ENCODE results near the gene MEDAG.
A peak's percentile ranks its signal among the peaks of the same experiment; 100 is the strongest.

The MEDAG gene

DNA sequence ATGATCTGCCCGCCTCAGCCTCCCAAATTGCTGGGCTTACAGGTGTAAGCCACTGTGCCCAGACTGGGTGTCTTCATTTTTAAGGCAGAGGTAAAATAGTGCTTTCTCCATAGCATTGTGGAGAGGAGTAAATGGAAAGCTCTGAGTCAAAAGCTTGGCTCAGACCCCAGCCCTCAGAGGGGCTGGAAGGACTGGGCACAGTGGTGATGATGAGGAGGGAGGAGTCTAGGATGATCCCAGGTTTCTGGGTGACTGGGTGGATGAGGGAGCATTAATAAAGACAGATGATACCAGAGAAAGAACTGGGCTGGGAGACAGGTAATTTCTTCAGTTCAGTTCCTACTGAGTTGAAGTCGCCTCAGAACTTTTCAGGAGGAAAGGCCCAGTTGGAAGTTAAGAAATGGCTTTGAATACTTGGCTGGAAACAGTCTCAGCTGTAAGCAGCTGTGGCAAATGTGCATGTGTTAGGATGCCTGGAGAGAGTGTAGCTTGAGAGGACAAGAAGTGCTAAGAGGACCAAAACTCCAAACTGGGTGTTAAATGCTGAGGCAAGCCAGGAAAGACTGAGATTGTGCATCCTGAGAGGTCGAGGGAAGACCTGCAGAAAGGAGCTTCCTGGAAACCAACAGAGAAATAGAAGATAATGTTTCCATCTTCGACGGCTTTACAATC lies 37.1 kb upstream of the MEDAG start:
- no peaks in the 10 kb centered on the region for H3K9me3 ChIP-seq (ENCODE audit: control insufficient read depth, insufficient read depth, low read length)
- H3K9ac ChIP-seq (ENCODE audit: low read depth, low read length), result no peak overlapping the region
- H3K36me3 ChIP-seq (ENCODE audit: insufficient read depth, low read length), result no peaks in the 10 kb centered on the region
- peaks cover 57% of the 10 kb centered on the region for H3K4me1 ChIP-seq (ENCODE audit: insufficient read depth, low read length)

DNA sequence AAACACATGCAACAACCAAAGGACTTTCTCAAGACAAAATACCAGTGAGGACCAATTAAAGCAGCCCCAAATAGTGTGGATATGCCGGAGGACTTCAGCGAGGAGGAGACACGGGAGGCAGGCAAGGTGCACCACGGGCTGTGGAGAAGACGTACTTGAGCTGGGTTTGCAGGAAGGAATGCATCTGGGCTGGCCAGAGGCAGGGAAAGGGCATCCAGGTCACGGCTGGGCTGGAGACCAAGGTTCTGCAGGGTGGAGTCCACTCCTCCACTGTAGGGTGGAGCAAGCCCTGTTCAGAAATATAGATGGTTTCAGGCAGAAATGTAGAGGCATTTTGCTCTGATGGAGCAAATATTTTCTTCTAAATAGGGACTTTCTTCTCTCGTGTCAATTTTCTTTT lies 36.6 kb upstream of the MEDAG start:
- H3K9ac ChIP-seq (ENCODE audit: low read depth, low read length), result no peak overlapping the region; the same call in 1 of the 2 replicates
- H3K4me1 ChIP-seq (ENCODE audit: insufficient read depth, low read length), result peaks cover 57% of the 10 kb centered on the region
- H3K9me3 ChIP-seq (ENCODE audit: control insufficient read depth, insufficient read depth, low read length), result no peaks in the 10 kb centered on the region
- H3K36me3 ChIP-seq (ENCODE audit: insufficient read depth, low read length), result no peaks in the 10 kb centered on the region

DNA sequence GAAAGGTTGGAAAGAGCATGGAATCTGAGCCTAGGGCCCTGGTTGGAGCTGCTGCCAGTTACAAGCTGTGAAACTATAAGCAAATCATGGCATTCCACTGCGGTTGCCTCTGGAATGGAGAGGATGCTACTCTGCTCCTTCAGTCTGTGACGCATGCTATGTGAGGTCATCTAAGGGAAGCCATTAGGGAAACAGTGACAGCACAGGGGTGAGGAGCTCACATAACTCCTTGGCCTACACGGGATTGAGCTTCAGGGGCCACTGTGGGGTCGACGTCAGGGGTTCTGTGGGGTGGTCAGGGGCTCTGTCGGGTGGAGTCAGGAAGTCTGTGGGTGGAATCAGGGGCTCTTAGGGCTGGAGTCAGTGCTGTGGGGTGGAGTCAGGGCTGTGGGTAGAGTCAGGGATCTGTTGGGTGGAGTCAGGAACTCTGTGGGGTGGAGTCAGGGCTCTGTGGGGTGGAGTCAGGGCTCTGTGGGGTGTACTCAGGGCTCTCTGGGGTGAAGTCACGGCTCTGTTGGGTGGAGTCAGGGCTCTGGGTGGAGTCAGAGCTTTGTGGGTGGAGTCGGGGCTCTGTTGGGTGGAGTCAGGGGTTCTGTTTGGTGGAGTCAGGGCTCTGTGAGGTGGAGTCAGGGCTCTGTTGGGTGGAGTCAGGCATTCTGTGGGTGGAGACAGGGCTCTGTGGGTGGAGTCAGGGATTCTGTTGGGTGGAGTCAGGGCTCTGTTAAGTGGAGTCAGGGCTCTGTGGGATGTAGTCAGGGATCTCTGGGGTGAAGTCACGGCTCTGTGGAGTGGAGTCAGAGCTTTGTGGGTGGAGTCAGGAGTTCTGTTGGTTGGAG lies 35.8 kb upstream of the MEDAG start:
- H3K9me3 ChIP-seq (ENCODE audit: control insufficient read depth, insufficient read depth, low read length), result no peaks in the 10 kb centered on the region
- no peaks in the 10 kb centered on the region for H3K36me3 ChIP-seq (ENCODE audit: insufficient read depth, low read length)
- peak overlapping the region; percentile 63; the same call in 1 of the 2 replicates for H3K9ac ChIP-seq (ENCODE audit: low read depth, low read length)
- peaks cover 52% of the 10 kb centered on the region for H3K4me1 ChIP-seq (ENCODE audit: insufficient read depth, low read length)

DNA sequence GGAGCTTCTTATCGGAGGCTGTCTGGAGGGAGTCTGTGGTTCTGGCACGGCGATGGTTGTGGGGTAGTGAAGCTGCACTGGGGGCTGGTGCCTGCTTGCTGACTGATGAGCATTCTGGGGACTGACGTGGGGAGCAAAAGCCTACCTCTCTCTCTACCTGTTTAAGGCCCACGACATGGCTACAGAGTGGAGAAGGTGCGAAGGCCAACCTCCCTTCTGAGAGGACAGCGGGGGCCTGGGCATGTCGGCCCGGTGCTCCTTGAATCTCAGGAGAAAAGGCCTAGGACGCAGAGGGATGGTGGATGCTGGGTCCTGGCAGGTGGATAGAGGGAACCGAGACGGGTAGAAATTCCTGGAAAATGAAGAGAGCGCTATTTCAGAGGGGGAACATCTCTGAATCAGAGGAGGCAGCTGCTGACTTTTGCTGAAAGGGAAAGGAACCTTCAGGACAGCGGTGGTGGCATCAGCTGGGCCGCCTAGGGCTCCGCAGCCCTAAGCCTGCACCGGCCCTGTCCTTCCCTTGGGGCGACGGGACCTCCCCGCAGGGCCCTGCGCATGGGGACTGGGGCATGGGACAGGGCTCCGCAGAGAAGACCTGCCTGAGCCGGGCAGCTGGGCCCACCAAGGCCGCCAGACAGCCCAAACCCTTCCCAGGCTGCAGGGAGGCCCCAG lies 35.0 kb upstream of the MEDAG start:
- H3K9me3 ChIP-seq (ENCODE audit: control insufficient read depth, insufficient read depth, low read length), result no peaks in the 10 kb centered on the region
- peaks cover 46% of the 10 kb centered on the region for H3K4me1 ChIP-seq (ENCODE audit: insufficient read depth, low read length)
- peak overlapping the region; percentile 63 for H3K9ac ChIP-seq (ENCODE audit: low read depth, low read length)
- H3K36me3 ChIP-seq (ENCODE audit: insufficient read depth, low read length), result no peaks in the 10 kb centered on the region

DNA sequence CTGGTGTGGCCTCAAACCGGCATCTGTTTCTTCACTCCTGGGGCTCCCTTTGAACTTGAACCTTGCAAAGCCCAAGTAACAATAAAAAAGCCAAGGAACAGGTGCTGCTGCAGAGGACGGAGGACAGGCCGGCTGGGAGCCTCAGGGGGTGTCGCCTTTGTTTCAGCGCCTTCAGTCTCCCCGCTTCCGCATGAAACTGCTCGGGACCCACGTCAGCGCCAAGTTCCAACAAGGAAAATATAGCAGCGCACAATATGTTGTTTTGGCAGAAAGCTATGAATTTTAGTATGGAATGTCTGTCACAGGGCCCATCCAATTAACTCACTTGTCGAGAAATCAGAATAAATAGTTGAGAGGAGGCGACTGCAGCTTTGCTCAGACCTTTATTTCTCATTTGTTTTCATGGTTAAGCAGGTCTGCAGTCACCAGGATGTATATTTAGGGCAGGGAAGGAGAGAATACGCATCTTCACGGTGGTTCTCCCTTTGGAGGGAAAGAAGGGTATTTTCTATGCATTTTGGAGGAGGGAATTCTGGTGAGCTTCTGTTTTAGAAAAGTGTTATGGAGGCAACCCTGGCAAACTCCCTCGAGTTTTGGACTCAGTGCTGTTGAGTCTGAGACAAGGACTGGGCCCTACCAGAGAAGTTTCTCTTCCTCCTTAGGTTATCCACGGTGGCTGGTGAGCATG lies 34.3 kb upstream of the MEDAG start:
- peaks cover 46% of the 10 kb centered on the region for H3K4me1 ChIP-seq (ENCODE audit: insufficient read depth, low read length)
- no peaks in the 10 kb centered on the region for H3K9me3 ChIP-seq (ENCODE audit: control insufficient read depth, insufficient read depth, low read length)
- H3K36me3 ChIP-seq (ENCODE audit: insufficient read depth, low read length), result no peaks in the 10 kb centered on the region
- peak overlapping the region; percentile 63; the same call in 1 of the 2 replicates for H3K9ac ChIP-seq (ENCODE audit: low read depth, low read length)

DNA sequence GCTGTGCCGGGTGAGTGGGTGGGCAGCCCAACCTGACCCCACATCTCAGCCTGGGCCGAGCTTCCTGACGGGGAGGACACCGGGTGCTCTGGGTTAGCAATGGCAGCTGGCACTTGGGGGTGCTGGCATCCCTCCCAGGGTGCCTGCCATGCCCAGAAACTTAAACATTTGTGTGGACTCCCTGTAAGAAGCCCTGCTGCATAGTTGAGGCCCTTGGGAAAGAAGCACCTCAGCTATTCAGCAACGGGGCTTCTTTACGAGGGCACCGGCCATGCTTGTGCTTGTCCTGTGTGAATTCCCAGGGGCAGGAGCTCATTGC lies 33.8 kb upstream of the MEDAG start:
- Histone ChIP-seq H3K9me3 (ENCODE audit: control insufficient read depth, insufficient read depth, low read length) (no peaks in the 10 kb centered on the region), H3K9ac (ENCODE audit: low read depth, low read length) (peak overlapping the region; percentile 63; the same call in 1 of the 2 replicates), H3K4me1 (ENCODE audit: insufficient read depth, low read length) (peaks cover 46% of the 10 kb centered on the region), H3K36me3 (ENCODE audit: insufficient read depth, low read length) (no peaks in the 10 kb centered on the region)

DNA sequence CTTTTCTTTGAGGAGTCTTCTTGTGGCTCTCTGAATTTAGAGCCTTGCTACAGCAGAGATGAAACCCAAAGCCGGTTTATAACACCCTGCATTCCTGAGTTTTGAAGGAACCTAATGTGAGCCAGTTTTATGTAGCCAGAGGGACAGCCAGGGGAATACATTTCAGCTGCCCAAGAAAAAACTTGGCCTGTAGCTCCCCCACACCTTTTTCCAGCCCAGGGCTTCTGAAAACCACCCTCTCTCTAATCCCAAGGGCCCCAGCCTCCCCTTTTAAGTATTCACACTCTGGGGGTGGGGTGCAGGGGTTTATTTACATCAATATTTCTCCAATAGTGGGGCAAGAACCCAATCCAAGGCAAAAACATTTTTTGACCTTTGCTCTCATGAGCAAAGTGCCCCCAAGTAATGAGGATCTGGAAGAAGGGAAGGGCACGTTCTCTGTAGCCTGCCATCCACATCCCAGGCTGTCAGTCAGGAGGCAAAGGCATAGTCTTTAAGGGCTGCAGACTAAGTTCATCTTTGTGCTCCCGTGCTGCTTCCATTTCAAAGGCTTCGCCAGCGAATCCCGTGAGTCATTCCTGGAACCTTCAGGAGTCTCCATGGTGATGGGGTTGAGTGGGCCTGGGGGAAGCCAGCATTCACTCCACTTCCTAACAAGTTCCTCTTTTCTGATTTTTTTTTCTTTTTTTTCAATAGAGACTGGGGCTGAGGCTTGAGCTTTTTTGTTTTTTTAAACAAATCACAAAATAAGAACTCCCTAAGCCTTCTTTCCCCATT lies 33.2 kb upstream of the MEDAG start:
- Histone ChIP-seq H3K9me3 (ENCODE audit: control insufficient read depth, insufficient read depth, low read length) (no peaks in the 10 kb centered on the region), H3K9ac (ENCODE audit: low read depth, low read length) (peak overlapping the region; percentile 63; the same call in 1 of the 2 replicates), H3K4me1 (ENCODE audit: insufficient read depth, low read length) (peaks cover 46% of the 10 kb centered on the region), H3K36me3 (ENCODE audit: insufficient read depth, low read length) (no peaks in the 10 kb centered on the region)

DNA sequence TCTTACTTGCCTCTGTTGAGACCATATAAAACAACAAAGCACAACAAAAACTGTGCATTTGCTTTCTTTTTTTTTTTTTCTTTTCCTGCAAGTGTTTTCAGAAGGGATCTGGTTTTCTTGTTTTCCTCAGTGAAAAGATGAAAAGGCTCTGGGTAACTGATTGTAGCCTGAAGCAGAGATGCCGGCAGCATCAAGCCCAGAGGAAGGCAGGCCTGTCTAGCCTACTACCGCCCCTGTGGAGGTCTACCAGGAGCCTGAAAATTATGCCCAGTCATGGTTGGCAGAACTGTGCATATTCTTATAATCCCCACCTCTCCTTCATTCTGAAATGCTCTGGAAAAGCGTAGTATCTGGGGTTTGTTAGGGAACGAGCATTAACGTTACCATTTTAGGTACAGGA lies 32.6 kb upstream of the MEDAG start:
- H3K9ac ChIP-seq (ENCODE audit: low read depth, low read length), result no peak overlapping the region
- no peaks in the 10 kb centered on the region for H3K9me3 ChIP-seq (ENCODE audit: control insufficient read depth, insufficient read depth, low read length)
- H3K4me1 ChIP-seq (ENCODE audit: insufficient read depth, low read length), result peaks cover 46% of the 10 kb centered on the region
- no peaks in the 10 kb centered on the region for H3K36me3 ChIP-seq (ENCODE audit: insufficient read depth, low read length)

DNA sequence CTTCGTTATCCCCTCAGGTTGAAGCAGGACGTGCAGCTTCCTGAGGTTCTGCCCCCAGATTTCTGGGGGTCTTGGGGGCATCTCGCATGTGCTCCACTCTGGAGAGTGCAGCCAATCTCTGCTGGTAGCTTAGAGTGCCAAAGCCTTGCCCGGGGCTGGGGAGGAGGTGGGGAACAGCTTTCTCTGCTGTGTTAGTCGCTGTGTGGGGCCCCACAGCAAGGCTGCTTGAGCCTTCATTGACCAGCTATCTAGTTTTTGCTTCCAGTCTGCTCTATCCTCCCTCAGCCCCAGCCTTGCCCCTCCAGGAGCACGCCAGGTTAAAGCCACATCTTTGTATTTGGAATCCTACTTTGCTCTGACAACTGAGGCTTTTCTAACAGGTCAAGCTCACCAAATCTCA lies 32.0 kb upstream of the MEDAG start:
- Histone ChIP-seq H3K36me3 (ENCODE audit: insufficient read depth, low read length) (no peaks in the 10 kb centered on the region), H3K9ac (ENCODE audit: low read depth, low read length) (no peak overlapping the region), H3K9me3 (ENCODE audit: control insufficient read depth, insufficient read depth, low read length) (no peaks in the 10 kb centered on the region)

DNA sequence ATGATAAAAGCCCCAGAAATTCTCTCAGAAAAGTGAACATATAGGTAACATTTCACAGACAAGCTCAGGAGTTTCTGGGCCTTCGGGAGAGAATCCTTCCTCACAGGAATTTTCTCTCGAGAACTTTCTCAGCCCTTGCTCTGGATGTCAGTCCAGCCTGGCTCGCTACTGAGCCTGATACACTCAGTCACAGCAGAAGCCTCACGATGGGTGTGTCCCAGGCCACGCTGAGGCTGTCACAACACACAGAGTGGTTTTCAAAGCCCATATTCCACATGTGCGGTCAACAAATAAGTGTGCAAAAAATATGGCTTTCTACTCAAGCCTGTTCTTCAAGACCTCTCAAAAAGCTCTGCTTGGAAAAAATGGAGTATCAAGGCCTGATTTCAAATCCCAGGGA lies 31.5 kb upstream of the MEDAG start:
- Histone ChIP-seq H3K9ac (ENCODE audit: low read depth, low read length) (no peak overlapping the region), H3K4me1 (ENCODE audit: insufficient read depth, low read length) (peaks cover 40% of the 10 kb centered on the region), H3K9me3 (ENCODE audit: control insufficient read depth, insufficient read depth, low read length) (no peaks in the 10 kb centered on the region), H3K36me3 (ENCODE audit: insufficient read depth, low read length) (no peaks in the 10 kb centered on the region)

More for the DNA sequence above, 32.0 kb upstream of the MEDAG start:
- peaks cover 45% of the 10 kb centered on the region for H3K4me1 ChIP-seq (ENCODE audit: insufficient read depth, low read length)

DNA sequence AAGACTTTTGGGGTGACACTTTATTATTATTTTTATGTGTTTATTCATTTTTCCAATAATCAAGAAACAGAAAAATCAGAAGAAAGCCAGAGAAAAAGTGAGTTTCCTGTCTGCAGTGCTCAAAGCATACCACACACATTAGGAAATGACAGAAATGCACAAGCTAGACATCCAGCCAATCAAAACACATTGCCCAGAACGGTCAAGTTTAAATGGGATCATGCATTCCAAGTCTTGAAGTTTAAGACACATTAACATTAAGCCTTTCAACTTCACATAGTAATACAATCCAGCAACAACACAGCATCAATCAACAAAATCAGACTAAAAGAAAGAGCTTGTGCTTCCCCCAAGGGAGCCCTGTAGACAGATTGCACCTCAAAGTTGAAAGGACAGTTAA lies 28.7 kb upstream of the MEDAG start:
- H3K9ac ChIP-seq (ENCODE audit: low read depth, low read length), result no peak overlapping the region
- H3K36me3 ChIP-seq (ENCODE audit: insufficient read depth, low read length), result no peaks in the 10 kb centered on the region
- H3K9me3 ChIP-seq (ENCODE audit: control insufficient read depth, insufficient read depth, low read length), result no peaks in the 10 kb centered on the region
- H3K4me1 ChIP-seq (ENCODE audit: insufficient read depth, low read length), result peaks cover 21% of the 10 kb centered on the region

DNA sequence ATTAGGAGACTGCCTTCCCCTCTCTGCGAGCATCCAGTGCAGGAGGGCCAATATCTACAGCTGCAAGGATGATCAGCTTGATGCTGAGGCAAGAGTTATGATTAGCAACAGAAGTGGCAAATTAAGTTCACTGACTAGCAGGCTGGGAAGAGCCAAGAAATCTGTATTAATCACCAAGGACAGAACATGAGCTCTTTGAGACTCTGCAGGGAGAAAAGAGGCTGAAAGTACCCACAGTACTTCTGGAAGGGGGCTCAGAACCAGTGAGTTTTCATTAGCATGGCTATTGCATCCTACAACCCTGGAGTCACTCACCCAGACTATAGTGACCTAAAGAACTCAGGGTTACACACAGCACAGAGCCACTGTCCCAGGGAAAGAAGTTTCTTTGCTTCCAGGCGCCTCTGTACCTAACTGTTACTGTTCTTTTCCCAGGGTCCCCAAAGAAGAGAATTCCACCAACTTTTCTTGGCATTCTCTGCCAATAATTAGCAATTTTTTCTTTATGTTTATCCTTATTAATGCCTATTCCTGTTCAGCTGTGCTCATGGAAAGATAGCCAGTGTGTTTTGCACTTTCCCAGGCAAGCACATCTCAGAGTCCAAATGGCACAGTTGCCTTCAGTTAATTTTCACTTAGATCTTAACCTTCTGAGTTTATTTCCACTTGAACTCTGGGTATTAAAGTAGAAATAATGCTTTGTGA lies 25.8 kb upstream of the MEDAG start:
- Histone ChIP-seq H3K9me3 (ENCODE audit: control insufficient read depth, insufficient read depth, low read length) (no peaks in the 10 kb centered on the region), H3K9ac (ENCODE audit: low read depth, low read length) (no peak overlapping the region), H3K36me3 (ENCODE audit: insufficient read depth, low read length) (no peaks in the 10 kb centered on the region), H3K4me1 (ENCODE audit: insufficient read depth, low read length) (peaks cover 11% of the 10 kb centered on the region)

DNA sequence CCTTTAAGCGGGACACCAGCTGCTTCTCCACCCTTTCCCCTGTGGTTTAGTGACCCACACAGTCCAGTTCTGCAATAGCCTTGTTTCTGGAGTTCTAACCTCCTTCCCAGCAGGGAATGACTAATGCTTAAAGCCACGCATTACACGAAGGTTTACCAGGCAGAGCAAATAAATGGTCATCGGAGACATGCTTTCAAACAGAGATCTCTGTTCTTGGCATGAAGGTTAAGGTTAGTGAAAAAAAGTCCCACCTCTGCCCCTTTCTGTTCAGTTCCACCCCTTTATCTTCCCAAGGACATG lies 25.3 kb upstream of the MEDAG start:
- H3K9ac ChIP-seq (ENCODE audit: low read depth, low read length), result no peak overlapping the region
- H3K36me3 ChIP-seq (ENCODE audit: insufficient read depth, low read length), result no peaks in the 10 kb centered on the region
- peaks cover 12% of the 10 kb centered on the region for H3K4me1 ChIP-seq (ENCODE audit: insufficient read depth, low read length)
- no peaks in the 10 kb centered on the region for H3K9me3 ChIP-seq (ENCODE audit: control insufficient read depth, insufficient read depth, low read length)

Measured in ES-I3 (cell line).